ENCODE measurements around the gene AFF3.

Gene AFF3

GRCh38 chr2:99987160-99987559 lies 155.2 kb downstream of the AFF3 start:
- Histone ChIP-seq H3K36me3 (ENCODE audit: control insufficient read depth, insufficient read depth, low read length) (no peaks in the 10 kb centered on the region), H3K9ac (ENCODE audit: low read depth, low read length) (no peak overlapping the region), H3K4me3 (ENCODE audit: low read depth, low read length) (no peak overlapping the region), H3K9me3 (ENCODE audit: control insufficient read depth, insufficient read depth, low read length) (no peaks in the 10 kb centered on the region), H3K27me3 (ENCODE audit: control insufficient read depth, insufficient read depth, low read length) (no peaks in the 10 kb centered on the region), H3K4me1 (ENCODE audit: control insufficient read depth, insufficient read depth, low read length) (no peaks in the 10 kb centered on the region)

GRCh38 chr2:99984799-99985515 lies 157.4 kb downstream of the AFF3 start:
- no peaks in the 10 kb centered on the region for H3K9me3 ChIP-seq (ENCODE audit: control insufficient read depth, insufficient read depth, low read length)
- H3K4me3 ChIP-seq (ENCODE audit: low read depth, low read length), result no peak overlapping the region
- H3K4me1 ChIP-seq (ENCODE audit: control insufficient read depth, insufficient read depth, low read length), result no peaks in the 10 kb centered on the region
- H3K27me3 ChIP-seq (ENCODE audit: control insufficient read depth, insufficient read depth, low read length), result no peaks in the 10 kb centered on the region
- no peak overlapping the region for H3K9ac ChIP-seq (ENCODE audit: low read depth, low read length)
- no peaks in the 10 kb centered on the region for H3K36me3 ChIP-seq (ENCODE audit: control insufficient read depth, insufficient read depth, low read length)

DNA sequence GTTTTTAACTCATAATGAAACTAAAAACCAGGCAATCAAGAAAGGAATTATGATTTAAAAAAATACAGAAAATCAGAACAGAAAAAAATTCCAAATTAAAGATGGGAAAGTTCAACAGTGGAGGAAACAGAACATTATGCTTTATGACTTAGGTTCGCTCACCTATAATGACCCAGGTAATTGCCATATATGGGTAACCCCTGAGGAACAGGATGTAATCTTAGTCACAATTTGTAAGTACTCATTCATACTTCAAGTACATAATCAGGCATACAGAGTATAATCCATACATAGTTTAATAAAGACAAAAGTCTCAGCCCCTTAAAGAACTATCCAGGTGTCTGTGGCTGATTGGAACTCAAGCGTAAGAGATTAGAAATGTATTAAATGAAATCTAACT lies 159.6 kb downstream of the AFF3 start:
- no peaks in the 10 kb centered on the region for H3K36me3 ChIP-seq (ENCODE audit: control insufficient read depth, insufficient read depth, low read length)
- no peak overlapping the region for H3K9ac ChIP-seq (ENCODE audit: low read depth, low read length)
- H3K4me1 ChIP-seq (ENCODE audit: control insufficient read depth, insufficient read depth, low read length), result no peaks in the 10 kb centered on the region
- H3K4me3 ChIP-seq (ENCODE audit: low read depth, low read length), result no peak overlapping the region
- H3K27me3 ChIP-seq (ENCODE audit: control insufficient read depth, insufficient read depth, low read length), result no peaks in the 10 kb centered on the region
- no peaks in the 10 kb centered on the region for H3K9me3 ChIP-seq (ENCODE audit: control insufficient read depth, insufficient read depth, low read length)

GRCh38 chr2:99981840-99982239 lies 160.6 kb downstream of the AFF3 start:
- H3K36me3 ChIP-seq (ENCODE audit: control insufficient read depth, insufficient read depth, low read length), result no peaks in the 10 kb centered on the region
- no peaks in the 10 kb centered on the region for H3K4me1 ChIP-seq (ENCODE audit: control insufficient read depth, insufficient read depth, low read length)
- no peaks in the 10 kb centered on the region for H3K9me3 ChIP-seq (ENCODE audit: control insufficient read depth, insufficient read depth, low read length)
- H3K27me3 ChIP-seq (ENCODE audit: control insufficient read depth, insufficient read depth, low read length), result no peaks in the 10 kb centered on the region
- H3K9ac ChIP-seq (ENCODE audit: low read depth, low read length), result no peak overlapping the region
- no peak overlapping the region for H3K4me3 ChIP-seq (ENCODE audit: low read depth, low read length)

DNA sequence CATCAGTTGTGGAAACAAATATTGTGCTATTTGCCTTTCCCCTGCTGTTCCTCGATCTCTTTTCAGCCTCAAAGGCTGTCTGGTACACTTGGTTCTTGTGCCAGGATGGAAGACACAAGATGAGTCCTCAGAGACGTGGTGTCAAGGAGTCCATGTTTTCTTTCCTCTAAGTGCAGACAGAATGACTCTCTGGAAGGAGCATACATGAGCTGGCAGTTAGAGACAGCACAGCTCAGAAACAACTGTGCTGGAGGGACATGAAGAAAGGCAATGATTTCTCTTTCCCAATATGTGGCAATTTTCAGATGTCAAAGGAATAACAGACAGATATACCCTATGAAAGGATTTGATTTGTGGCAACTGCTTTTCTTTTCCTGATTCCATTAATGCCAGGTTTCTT lies 162.2 kb downstream of the AFF3 start:
- Histone ChIP-seq H3K36me3 (ENCODE audit: control insufficient read depth, insufficient read depth, low read length) (no peaks in the 10 kb centered on the region), H3K9me3 (ENCODE audit: control insufficient read depth, insufficient read depth, low read length) (no peaks in the 10 kb centered on the region), H3K4me3 (ENCODE audit: low read depth, low read length) (no peak overlapping the region), H3K27me3 (ENCODE audit: control insufficient read depth, insufficient read depth, low read length) (no peaks in the 10 kb centered on the region), H3K4me1 (ENCODE audit: control insufficient read depth, insufficient read depth, low read length) (no peaks in the 10 kb centered on the region), H3K9ac (ENCODE audit: low read depth, low read length) (no peak overlapping the region)

- Histone ChIP-seq H3K4me3 (ENCODE audit: low read depth, low read length) (no peak overlapping the region), H3K9me3 (ENCODE audit: control insufficient read depth, insufficient read depth, low read length) (no peaks in the 10 kb centered on the region), H3K4me1 (ENCODE audit: control insufficient read depth, insufficient read depth, low read length) (no peaks in the 10 kb centered on the region), H3K36me3 (ENCODE audit: control insufficient read depth, insufficient read depth, low read length) (no peaks in the 10 kb centered on the region), H3K9ac (ENCODE audit: low read depth, low read length) (no peak overlapping the region), H3K27me3 (ENCODE audit: control insufficient read depth, insufficient read depth, low read length) (no peaks in the 10 kb centered on the region)
Measured at GRCh38 chr2:99977966-99978365, 164.4 kb downstream of the AFF3 start.

DNA sequence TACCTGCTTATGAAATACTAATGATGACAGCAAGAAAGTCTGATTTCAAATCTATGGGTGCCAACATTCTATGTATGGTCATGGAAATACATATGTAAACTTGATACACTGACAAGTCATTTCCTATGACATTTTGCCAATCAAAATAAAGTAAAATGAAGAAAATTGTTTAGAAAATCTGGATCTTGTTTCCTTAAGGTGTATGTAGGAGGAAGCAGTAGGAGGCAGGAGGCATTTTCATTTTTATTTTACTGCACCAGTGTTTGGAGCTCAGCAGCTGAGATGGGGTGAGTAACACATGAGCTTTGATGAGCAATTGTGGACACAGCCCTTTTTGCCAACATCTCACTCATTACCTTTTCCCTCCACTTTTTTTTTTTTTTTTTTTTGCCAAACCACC lies 167.0 kb downstream of the AFF3 start:
- Histone ChIP-seq H3K4me3 (ENCODE audit: low read depth, low read length) (no peak overlapping the region), H3K9me3 (ENCODE audit: control insufficient read depth, insufficient read depth, low read length) (no peaks in the 10 kb centered on the region)

GRCh38 chr2:99974682-99975375 lies 167.6 kb downstream of the AFF3 start:
- H3K9ac ChIP-seq (ENCODE audit: low read depth, low read length), result no peak overlapping the region
- H3K9me3 ChIP-seq (ENCODE audit: control insufficient read depth, insufficient read depth, low read length), result no peaks in the 10 kb centered on the region
- peaks cover 3% of the 10 kb centered on the region for H3K27me3 ChIP-seq (ENCODE audit: control insufficient read depth, insufficient read depth, low read length)
- H3K36me3 ChIP-seq (ENCODE audit: control insufficient read depth, insufficient read depth, low read length), result no peaks in the 10 kb centered on the region
- no peaks in the 10 kb centered on the region for H3K4me1 ChIP-seq (ENCODE audit: control insufficient read depth, insufficient read depth, low read length)
- H3K4me3 ChIP-seq (ENCODE audit: low read depth, low read length), result no peak overlapping the region

More for the DNA sequence above, 167.0 kb downstream of the AFF3 start:
- H3K27me3 ChIP-seq (ENCODE audit: control insufficient read depth, insufficient read depth, low read length), result no peaks in the 10 kb centered on the region
- H3K36me3 ChIP-seq (ENCODE audit: control insufficient read depth, insufficient read depth, low read length), result no peaks in the 10 kb centered on the region
- H3K4me1 ChIP-seq (ENCODE audit: control insufficient read depth, insufficient read depth, low read length), result no peaks in the 10 kb centered on the region
- H3K9ac ChIP-seq (ENCODE audit: low read depth, low read length), result no peak overlapping the region

GRCh38 chr2:99974275-99974674 lies 168.1 kb downstream of the AFF3 start:
- Histone ChIP-seq H3K4me3 (ENCODE audit: low read depth, low read length) (no peak overlapping the region), H3K27me3 (ENCODE audit: control insufficient read depth, insufficient read depth, low read length) (peaks cover 3% of the 10 kb centered on the region), H3K4me1 (ENCODE audit: control insufficient read depth, insufficient read depth, low read length) (no peaks in the 10 kb centered on the region), H3K9ac (ENCODE audit: low read depth, low read length) (no peak overlapping the region), H3K36me3 (ENCODE audit: control insufficient read depth, insufficient read depth, low read length) (no peaks in the 10 kb centered on the region), H3K9me3 (ENCODE audit: control insufficient read depth, insufficient read depth, low read length) (no peaks in the 10 kb centered on the region)

- Histone ChIP-seq H3K9me3 (ENCODE audit: control insufficient read depth, insufficient read depth, low read length) (no peaks in the 10 kb centered on the region), H3K27me3 (ENCODE audit: control insufficient read depth, insufficient read depth, low read length) (peaks cover 3% of the 10 kb centered on the region), H3K4me1 (ENCODE audit: control insufficient read depth, insufficient read depth, low read length) (no peaks in the 10 kb centered on the region), H3K9ac (ENCODE audit: low read depth, low read length) (no peak overlapping the region), H3K36me3 (ENCODE audit: control insufficient read depth, insufficient read depth, low read length) (no peaks in the 10 kb centered on the region), H3K4me3 (ENCODE audit: low read depth, low read length) (no peak overlapping the region)
Measured at GRCh38 chr2:99971326-99971900, 171.0 kb downstream of the AFF3 start.

- Histone ChIP-seq H3K36me3 (ENCODE audit: control insufficient read depth, insufficient read depth, low read length) (no peaks in the 10 kb centered on the region), H3K4me3 (ENCODE audit: low read depth, low read length) (no peak overlapping the region), H3K27me3 (ENCODE audit: control insufficient read depth, insufficient read depth, low read length) (peaks cover 3% of the 10 kb centered on the region), H3K4me1 (ENCODE audit: control insufficient read depth, insufficient read depth, low read length) (no peaks in the 10 kb centered on the region), H3K9ac (ENCODE audit: low read depth, low read length) (no peak overlapping the region), H3K9me3 (ENCODE audit: control insufficient read depth, insufficient read depth, low read length) (no peaks in the 10 kb centered on the region)
Measured at GRCh38 chr2:99970292-99970868, 172.0 kb downstream of the AFF3 start.
